Retina (tissue), 1 donor: ENCODE data around the gene PTPRS.
A peak's percentile ranks its signal among the peaks of the same experiment; 100 is the strongest.

Source experiments
- DNase-seq: peaks from one replicate; pipeline ENCODE4 v3.0.0-alpha.2; 2016

The PTPRS gene

DNA sequence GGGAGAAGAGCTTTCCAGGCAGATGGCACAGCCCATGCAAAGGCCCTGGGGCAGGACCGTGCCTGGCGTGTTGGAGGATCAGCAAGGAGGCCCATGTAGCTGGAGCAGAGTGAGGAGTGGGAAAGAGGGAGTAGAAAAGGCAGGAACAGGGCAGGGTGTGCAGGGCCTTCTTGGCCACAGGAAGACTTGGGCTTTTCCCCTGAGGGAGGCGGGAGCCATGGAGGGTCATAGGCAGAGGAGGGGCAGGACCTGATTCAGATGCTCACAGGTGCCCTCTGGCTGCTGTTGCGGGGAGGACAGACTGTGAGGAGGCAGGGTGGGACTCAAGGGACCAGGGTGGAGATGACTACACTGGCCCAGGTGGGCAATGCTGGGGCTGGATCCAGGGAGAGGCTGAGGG is 13.8 kb upstream of the PTPRS start:
- DNase-seq: no peak

DNA sequence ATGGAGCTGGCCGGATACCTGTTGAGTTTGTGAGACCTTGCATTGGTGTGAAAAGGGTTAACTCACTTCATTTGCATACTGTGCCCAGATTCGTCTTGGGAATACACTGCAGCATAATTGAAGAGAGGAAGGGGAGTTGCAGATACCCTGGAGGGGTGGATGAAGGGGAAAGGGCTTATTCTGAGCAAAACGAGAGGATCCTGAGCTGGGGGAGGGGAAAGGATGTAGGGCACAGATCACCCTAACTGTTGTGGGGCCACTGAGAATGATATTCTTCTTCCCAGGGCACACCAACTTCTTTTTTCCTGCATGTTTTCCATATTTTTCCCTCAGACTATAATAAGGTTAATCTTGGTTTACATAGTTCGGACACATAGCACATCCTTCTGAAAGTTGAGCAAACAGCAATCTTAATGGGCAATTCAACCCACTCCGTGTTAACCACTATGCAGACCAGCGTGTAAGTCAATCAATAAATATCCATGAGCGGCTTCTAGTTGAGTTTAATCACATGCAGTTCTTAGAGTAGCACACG is 11.7 kb upstream of the PTPRS start:
- peak; percentile 53 for DNase-seq

DNA sequence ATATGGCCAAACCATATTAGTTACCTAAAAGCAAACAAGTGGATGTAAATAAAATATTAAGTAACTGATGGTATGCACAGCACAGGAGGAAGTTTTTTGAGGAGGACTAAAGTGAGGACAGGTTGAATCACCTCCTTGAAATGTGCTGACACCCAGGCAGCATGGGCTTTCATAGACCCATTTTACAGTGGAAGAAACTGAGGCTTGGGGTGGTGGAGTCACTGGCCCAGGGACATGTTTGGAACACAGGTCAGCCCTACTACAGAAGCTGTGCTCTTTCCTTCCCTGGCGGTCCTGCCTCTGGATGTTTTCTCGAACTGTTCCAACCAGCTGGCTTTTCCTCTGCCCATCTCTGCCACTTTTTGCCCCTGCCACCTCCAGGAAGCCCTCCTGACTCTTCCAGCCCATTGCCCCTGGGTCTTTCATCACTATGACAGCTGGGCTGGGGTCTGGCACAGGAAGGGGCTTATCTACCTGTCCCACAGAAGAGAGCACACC is 11.2 kb upstream of the PTPRS start:
- DNase-seq: no peak

DNA sequence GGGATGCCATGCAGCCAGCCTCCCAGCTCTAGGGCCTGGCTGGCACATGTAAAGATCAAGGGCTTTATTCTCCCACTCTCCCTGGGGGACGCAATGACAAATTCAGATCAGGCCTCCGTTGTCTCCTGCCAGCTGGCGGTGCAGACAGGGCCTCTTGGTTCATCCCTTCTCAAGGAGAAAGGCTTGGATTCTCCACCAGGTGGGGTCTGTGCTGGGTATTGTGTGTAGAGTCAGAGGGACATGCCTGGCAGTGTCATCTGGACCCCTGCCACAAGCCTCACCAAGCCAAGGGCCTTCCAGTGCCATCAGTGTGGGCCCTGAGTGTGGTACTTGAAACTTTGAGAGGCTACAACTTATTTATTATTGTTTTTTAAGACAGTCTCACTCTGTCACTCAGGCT is 8.4 kb upstream of the PTPRS start:
- DNase-seq: peak; percentile 50

DNA sequence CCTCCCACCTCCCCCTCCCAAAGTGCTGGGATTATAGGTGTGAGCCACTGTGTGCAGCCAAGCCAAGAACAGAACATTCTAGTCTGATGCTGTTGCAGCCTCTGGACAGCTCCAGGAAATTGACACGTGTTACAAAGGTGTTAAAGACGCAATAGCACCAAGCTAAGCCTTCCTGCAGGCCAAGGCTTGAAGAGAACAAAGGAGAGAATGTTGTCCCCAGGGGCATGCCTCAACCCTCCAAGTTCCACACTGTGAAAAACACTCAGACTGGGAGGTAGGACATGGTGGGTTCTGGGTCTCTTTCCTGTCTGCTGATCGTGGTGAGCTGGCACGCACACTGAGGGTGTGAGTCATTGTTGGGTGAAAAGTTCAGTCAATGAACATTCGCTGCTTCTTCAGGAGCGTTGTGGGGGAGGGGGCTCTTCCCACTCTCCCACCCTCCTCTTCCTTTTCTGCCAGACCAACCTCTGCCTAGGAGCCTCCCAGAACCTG is 5.3 kb upstream of the PTPRS start:
- no peak for DNase-seq

DNA sequence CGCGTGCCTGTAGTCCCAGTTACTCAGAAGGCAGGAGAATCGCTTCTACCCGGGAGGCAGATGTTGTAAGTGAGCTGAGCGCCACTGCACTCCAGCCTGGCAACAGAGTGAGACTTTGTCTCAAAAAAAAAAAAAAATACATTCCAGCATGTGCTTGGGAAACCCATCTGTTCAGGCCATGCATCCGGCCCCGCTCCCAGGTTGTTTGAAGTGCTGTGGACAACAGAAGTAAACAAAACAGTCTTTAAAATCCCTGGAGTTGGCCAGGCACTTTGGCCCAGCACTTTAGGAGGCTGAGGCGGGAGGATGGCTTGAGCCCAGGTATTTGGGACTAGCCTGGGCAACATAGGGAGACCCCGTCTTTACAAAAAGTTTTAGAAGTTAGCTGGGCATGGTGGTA is 3.2 kb upstream of the PTPRS start:
- DNase-seq: no peak

DNA sequence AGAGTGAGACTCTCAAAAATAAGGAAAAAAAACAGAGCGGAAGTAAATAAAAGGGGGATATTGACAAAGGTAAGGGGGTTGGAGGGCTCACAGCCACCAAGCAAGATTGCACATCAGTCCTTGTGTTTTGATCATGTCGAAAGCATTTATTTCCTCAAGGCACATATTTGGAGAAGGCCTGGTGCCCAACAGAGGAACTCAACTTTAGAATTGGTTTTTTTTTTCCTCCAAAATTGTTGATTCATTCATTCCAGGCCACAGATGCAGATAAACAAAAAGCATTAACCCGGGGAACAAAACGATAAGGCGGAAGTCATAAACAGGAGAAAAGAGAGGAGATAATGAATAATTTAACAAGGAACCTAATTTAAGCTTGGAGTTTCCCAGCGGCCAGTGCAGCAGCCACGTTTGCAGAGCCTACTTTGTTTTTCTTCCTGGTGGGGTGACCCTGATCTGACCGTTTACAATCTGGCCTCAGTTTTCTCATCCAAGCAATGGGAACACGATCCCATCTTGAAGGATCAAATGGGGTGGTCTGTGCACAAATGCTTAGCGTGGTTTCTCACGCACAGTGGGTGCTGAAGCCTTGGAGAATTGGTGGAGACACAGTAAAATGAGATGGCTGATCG is 2.1 kb upstream of the PTPRS start:
- DNase-seq: no peak

DNA sequence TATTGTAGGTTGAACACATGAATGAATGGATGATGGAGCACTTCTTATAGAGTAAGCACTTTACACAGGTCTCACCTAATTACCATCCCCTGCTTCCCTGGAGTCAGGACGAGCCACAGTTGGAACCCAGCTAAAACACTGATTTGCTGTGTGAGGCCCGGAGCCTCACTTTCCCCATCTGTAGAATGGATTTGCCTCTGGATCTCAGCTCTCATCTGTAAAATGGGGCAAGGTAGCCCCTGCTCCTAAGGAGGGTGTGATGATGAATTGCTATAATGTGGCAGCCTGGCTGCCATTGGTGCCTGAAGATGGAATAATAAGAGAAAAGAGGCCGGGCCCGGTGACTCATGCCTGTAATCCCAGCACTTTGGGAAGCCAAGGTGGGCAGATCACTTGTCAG is 1.4 kb upstream of the PTPRS start:
- no peak for DNase-seq

DNA sequence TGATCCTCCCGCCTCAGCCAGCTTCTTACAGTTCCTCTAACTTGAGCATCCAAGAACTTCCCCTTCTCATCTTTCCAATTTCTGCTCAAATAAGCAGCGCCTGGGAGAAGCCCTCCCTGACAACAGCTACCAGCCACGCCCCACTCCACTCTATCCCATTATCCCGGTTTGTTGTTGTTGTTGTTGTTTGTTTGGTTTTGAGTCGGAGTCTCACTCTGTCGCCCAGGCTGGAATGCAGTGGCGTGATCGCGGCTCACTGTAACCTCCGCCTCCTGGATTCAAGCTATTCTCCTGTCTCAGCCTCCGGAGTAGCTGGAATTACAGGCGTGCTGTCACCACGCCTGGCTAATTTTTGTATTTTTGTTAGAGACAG is 822 bp upstream of the PTPRS start:
- no peak for DNase-seq

DNA sequence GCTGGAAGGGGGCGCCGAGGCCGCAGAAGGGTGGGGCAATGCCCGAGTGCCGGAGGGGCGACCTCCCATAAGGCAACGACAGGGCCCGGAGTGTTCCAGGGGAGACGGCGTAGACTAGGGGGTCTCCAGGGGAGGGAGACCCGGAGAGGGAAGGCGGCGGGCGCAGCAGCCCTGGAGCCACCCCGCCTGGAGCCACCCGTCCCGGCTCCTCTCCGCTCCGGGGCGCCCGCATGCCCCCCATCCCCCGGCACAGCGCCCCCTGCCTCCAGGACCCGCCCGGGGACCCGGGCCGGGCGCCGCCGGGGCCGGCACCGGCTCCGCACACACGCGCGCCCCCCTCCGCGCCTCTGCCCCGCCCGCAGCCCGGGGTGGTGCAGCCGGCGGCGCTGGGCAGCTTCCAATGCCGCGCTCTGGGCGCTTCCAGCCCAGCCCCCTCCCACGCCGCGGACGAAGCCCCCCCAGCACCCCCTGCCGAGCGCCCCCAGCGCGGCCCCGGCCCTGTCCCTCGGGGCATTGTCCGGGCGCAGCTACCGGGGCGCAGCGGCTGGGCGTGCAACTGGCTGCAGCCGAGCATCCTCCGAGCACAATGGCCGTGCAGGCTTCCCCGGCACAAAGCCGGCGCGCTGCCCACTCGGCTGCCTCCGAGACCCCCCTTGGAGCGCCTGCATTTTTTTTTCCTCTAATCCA is 519 bp downstream of the PTPRS start:
- no peak for DNase-seq

DNA sequence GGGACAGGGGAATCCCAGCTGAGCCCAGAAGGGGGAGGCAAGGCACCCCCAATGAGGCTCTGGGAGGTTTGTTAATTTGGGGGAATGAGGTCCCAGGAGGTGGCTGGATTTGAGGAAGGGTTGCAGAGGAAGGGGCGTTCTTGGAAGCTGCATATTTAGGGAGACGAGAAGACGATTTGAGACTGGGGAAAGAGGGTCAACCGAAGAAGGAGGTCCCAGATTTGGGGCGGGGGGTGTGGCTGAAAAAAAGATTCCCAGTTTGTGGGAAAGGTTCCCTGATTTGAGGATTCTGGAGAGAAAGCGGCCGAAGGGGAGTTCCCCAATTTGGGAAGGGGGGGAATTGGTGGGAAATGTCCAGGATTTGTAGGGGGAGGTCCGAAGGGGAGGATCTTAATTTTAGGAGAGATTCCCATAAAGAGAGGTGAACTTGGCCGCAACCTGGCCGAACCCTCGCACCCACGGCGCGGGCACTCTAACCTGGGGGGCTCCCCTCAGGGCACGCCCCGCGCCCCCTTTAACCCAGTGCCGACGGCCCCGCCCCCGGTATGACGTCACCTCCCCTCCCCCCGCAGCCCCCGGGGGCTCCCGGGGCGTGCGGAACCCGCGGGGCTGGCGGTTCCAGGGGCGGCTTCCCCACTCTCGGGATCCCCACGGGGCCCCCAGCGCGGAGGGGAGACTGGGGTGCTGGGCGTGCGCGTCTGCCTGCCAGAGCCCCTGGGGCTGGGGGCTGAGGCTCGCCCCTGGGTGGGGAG is 1.2 kb downstream of the PTPRS start:
- DNase-seq: no peak

DNA sequence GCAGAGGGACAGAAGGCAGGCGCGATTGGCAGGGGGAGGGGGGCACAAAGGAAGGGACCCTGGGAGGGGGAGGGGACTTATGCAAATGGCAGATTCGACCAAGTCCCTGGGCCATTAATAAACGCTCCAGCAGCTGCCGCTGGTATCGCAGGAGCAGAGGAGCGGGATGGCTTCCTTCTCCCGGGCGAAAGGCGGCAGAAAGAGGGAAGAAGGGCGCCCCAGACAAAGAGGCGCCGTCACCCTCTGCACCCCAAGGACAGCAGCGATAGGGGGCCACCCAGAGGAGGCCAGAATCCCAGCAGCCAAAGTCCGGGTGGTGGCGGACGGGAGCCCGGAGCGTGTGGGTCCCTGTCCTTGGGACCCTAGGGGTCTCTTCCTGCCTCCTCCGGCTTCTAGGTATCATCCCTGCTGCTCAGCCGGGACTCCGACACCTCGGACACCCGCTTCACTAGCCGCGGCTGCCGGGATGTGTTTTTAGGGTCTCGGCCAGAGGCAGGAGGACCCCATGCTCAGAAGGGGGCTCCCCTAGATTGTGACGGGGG is 1.9 kb downstream of the PTPRS start:
- peak; percentile 89 for DNase-seq

DNA sequence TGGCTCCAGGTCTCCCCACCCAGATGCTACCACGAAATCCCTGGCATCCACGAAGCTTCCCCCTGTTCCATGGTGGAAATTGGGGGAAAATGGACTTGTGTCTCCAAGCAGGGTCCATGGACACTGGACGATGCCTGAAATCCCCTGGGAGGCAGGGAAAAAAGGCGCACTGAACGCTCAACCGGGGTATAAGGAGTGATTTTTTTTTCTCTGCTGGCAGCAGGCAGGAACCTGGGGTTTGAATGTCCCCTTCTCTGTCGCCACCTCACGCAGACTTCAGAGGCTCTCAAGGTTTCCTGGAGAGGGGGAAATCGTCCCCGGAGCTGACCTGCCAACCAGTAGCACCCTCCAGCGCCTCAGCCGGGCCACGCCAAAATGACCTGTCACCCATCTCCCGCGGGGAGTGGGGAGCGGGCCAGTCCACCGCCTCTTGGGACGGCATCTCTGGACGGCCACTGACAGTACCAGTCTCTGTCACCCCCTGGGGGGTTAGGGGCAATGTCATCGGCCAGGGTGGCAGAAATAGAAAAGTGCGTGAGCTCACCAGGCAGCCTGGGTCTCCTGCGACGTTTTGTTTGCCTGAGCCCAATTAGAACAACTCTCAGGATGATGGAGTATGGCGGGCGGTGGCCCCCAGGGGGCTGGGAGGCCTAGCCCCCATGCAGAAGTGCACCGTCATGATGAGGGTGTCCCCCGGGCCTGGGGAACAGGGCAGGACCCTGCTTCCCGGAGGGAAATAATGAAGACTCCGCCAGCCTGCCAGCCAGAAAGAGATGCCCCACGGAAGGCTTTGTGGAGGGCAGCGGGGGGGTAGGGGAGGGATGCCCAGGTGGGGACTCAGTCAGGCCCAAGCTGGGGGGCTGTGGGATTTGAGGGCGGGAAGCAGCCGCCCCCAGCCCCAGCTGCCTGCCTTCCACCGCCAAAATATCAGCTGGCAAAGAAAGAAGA is 2.6 kb downstream of the PTPRS start:
- DNase-seq: peak; percentile 63

DNA sequence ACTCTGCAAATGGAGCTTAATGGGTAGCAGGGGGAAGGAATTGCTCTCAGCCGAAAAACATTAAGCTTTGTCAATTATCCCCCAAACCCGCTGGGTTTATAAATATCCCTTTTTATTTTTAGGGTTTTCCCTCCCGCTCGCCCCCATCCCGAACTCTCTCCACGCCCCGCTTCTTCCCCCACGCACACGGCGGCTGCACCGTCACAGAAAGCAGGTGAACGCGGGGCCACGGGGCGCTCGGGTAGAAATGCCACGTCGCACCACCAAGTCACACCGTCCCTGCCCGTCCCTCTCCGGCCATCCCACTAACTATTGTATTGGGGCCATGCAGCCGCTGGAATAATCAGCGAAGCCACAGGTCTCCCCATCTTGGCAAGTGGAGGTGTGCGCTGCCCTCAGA is 3.5 kb downstream of the PTPRS start:
- no peak for DNase-seq

DNA sequence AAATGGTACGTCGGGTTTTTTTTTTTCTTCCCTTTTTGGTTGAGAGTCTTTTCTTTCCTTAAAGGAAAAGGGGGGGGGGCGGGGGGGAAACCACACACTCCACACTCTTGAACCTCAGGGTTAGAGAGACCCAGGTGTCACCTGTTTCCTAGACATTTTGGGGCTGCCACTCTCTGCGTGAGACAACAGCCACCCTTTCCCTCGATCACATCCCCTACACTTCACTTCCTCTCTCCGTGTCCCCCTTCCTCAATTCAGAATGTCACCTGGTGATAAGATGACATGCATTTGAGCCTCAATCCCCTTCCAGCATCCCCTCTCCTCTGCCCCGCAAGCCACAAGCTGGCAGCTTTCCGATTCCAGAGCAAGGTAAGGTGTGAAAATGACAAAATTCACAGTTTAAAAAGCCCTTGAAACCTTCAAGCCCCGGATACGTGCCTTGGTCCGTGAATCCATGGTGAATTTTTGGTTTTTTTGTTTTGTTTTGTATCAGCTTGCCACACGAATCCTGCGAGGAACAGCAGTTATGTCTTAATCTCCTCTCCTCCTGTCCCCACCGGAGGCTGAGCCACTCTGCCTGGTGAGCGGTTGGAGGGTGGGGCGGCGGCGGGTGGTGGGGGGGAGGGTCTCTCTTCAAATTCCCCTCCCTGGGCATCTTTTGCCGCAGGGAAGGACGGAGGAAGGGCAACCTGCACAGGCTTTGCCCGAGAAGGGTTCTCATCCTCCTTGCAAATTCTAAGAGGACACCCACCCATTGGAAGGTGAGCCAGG is 4.2 kb downstream of the PTPRS start:
- no peak for DNase-seq

DNA sequence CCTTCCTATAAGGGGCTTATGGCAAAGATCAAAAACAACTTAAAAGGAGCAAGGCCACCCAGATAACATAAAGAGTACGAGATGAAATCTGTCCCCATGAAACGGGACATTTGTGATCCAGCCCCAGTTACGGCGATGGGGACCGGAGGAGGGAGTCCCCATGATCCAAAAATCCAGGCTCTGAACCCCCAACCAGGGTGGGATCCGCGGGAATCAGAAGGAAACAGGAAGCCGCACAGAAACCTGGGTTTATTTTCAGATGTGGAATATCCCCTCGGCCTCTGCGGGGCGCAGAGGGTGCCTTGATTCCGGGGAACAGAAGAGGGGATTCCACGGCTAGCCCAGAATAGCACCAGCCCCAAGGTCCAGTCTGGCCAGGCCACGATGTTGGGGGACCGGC is 5.0 kb downstream of the PTPRS start:
- no peak for DNase-seq

DNA sequence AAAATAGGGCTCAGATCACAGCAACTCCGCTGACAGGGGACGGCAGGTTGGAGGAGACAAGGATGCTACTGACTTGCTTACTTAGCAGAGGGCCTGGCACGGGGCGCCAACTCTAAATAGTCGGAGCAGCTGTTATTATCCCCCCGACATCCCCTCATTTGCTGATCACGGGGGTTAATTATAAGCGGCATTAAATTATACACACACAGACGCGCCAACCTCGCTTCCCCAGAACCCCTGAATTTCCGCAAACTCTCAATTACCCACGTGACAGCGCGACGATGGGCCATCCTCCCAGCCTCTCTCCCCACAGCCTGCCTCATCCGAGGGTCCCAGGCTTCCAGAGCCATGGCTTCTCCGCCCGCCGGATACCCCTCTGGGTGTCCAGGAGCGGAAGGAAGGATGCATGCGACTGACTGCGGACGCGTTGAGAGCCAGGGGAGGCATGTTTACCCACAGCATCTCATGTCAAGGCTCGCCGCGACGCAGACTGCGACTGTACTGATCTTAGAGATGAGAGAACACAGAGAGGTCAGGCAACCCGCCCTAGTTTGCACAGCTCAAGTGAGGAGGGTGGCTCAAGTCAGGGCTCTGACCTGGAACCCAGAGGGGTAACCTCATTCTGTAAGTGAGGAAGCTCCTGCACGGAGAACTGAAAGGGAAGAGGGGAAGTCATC is 5.7 kb downstream of the PTPRS start:
- no peak for DNase-seq

DNA sequence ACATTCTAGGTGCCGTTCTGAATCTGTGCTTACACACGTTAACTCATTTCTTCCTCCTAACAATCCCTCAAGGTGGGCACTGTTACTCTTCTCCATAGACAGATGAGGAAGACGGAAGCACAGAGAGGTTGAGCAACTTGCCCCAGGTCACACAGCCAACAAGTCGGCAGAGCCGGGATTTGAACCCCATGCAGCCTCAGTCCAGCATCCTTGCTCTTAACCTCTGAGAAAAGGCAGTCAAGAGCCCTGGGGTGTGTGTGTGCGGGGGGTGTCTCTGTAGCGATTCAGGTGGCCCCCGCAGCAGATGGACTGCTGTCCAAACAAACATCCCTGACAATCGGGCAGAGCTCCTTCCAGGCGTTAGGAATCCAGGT is 6.3 kb downstream of the PTPRS start:
- DNase-seq: no peak

DNA sequence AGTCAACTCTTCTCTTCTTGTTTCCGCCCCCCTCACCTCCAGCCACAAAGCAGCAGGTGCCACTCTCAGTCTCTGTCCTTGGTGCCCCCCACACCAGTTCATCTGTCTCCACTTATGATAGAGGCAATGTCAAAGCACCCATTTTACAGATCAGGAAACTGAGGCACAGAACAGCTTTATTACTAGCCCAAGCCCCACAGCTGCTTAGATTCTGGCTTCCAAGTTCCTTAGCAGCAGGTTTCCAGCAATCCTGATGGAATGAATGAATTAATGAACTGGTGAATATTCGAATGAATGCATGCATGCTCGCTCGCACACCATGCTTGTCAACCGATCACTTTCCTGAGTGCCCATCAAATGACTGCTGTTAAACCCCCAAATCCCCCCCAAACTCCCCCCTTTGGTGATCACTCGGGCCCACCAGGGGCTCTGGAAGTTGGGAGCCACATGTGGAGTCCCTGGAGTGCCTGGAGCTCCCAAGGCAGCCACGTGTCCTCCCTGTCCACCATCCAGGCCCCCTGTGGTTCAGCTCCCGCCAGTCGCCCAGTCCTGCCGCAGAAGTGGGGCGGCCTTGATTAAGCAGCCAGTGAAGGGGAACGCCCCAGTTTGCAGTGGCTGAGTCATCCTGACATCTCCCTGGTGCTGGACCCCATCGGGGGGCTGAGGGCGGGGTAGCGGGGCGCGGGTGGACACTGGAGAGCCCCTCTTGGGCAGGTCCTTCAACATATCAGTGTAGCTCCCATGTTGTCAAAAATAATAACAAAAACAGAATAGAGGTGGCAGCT is 6.8 kb downstream of the PTPRS start:
- DNase-seq: no peak

DNA sequence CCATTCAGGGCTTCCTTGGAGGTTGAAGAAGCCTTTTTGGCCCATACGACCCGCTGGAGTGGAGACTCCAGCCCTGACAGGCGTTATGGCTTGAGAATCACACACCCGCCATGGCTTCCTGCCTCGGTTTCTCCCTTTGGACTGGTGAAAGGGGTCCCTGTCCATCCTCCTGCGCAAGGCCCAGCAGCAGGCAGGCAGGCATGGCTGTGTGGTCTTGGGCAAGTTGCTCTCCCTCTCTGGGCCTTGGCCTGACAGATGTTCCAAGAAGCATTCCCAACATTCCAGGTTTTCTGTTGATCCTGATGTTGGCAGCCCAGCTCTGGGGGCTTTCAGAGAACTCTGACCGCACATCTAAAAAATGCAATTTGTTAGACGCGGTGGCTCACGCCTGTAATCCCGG is 8.1 kb downstream of the PTPRS start:
- no peak for DNase-seq
